GM18870 (cell line): ENCODE data around the gene FRAS1.
"Not testable (repeated sequence)": the region's sequence is repeated elsewhere in the genome, so short reads cannot be mapped to it uniquely, and the experiment has no call there.

Source experiments
- ATAC-seq: cut with Tn5 transposase; IDR thresholded peaks from one replicate; pipeline ENCODE4 v1.9.1; 2021; ENCODE audit warnings: moderate library complexity; ENCODE audit not compliant: unreplicated experiment

Gene FRAS1

GRCh38 chr4:78423790-78424189, 366.7 kb downstream of the FRAS1 start:
- no peak for ATAC-seq

GRCh38 chr4:78424461-78424860, 367.3 kb downstream of the FRAS1 start:
- ATAC-seq, result no peak

GRCh38 chr4:78426972-78427371, 369.8 kb downstream of the FRAS1 start:
- no peak for ATAC-seq

- ATAC-seq, result no peak
Measured at GRCh38 chr4:78428996-78429395, 371.9 kb downstream of the FRAS1 start.

- no peak for ATAC-seq
Measured at GRCh38 chr4:78432896-78433295, 375.8 kb downstream of the FRAS1 start.

- ATAC-seq, result no peak
Measured at GRCh38 chr4:78437608-78438088, 380.5 kb downstream of the FRAS1 start.

GRCh38 chr4:78439328-78439727, 382.2 kb downstream of the FRAS1 start:
- no peak for ATAC-seq

GRCh38 chr4:78441756-78442155, 384.6 kb downstream of the FRAS1 start:
- ATAC-seq, result no peak

- no peak for ATAC-seq
Measured at GRCh38 chr4:78446619-78447018, 389.5 kb downstream of the FRAS1 start.

- no peak for ATAC-seq
Measured at GRCh38 chr4:78451407-78451806, 394.3 kb downstream of the FRAS1 start.

GRCh38 chr4:78454016-78454415, 396.9 kb downstream of the FRAS1 start:
- ATAC-seq, result no peak

GRCh38 chr4:78457751-78458150, 400.6 kb downstream of the FRAS1 start:
- ATAC-seq, result no peak

- no peak for ATAC-seq
Measured at GRCh38 chr4:78459327-78459726, 402.2 kb downstream of the FRAS1 start.

- ATAC-seq, result no peak
Measured at GRCh38 chr4:78460368-78460767, 403.2 kb downstream of the FRAS1 start.

GRCh38 chr4:78464265-78464664, 407.1 kb downstream of the FRAS1 start:
- ATAC-seq, result no peak

GRCh38 chr4:78467223-78467622, 410.1 kb downstream of the FRAS1 start:
- ATAC-seq, result not testable (repeated sequence)

- ATAC-seq, result no peak
Measured at GRCh38 chr4:78468272-78468671, 411.1 kb downstream of the FRAS1 start.

GRCh38 chr4:78476108-78476704, 419.1 kb downstream of the FRAS1 start:
- ATAC-seq, result no peak

GRCh38 chr4:78477276-78477675, 420.2 kb downstream of the FRAS1 start:
- ATAC-seq, result no peak

- no peak for ATAC-seq
Measured at GRCh38 chr4:78478523-78478922, 421.4 kb downstream of the FRAS1 start.

- no peak for ATAC-seq
Measured at GRCh38 chr4:78480286-78480685, 423.2 kb downstream of the FRAS1 start.

GRCh38 chr4:78481180-78481579, 424.1 kb downstream of the FRAS1 start:
- no peak for ATAC-seq

- no peak for ATAC-seq
Measured at GRCh38 chr4:78482281-78482680, 425.2 kb downstream of the FRAS1 start.
